ENCODE results near the gene EML5.

DNA sequence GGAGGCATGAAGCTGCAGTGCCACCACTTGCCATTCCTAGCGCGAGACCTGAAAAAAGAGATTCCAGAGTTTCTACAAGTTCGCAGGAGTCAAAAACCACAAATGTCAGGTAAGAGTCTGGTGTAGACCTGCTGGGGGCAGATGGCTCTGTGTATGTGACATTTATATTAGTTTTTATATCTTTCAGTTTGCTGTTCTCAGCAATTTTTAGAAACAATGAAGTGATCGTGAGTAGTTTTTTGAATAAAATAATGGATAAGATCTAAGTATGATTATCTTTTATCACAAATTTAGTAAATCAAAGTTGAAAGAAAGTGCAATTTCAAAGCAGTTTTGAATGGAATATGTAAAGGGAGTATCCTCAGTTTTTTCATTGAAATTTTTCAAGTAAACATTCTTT, 220.6 kb downstream of the EML5 start:
- TF ChIP-seq, protein P1, sequence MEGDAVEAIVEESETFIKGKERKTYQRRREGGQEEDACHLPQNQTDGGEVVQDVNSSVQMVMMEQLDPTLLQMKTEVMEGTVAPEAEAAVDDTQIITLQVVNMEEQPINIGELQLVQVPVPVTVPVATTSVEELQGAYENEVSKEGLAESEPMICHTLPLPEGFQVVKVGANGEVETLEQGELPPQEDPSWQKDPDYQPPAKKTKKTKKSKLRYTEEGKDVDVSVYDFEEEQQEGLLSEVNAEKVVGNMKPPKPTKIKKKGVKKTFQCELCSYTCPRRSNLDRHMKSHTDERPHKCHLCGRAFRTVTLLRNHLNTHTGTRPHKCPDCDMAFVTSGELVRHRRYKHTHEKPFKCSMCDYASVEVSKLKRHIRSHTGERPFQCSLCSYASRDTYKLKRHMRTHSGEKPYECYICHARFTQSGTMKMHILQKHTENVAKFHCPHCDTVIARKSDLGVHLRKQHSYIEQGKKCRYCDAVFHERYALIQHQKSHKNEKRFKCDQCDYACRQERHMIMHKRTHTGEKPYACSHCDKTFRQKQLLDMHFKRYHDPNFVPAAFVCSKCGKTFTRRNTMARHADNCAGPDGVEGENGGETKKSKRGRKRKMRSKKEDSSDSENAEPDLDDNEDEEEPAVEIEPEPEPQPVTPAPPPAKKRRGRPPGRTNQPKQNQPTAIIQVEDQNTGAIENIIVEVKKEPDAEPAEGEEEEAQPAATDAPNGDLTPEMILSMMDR (IDR thresholded peaks at IDR 0.05 in 2 of 3, conservative IDR thresholded peaks at IDR 0.05 in 1 of 3; ENCODE audit: borderline replicate concordance in 1 of 3, insufficient read depth in 1 of 3, low read depth in 2 of 3, low read length in 2 of 3) = no peak
- TF ChIP-seq EZH2 (IDR thresholded peaks at IDR 0.05) (no peak), POLR2A (IDR thresholded peaks at IDR 0.05; ENCODE audit: borderline replicate concordance, extremely low read depth, insufficient read depth, insufficient read length) (no peak), YY1 (IDR thresholded peaks at IDR 0.05; ENCODE audit: extremely low read depth, insufficient replicate concordance, low read depth, low read length) (no peak), JUND (IDR thresholded peaks at IDR 0.05) (no peak), EGR1 (IDR thresholded peaks at IDR 0.05; ENCODE audit: low read depth) (no peak), MAX (IDR thresholded peaks at IDR 0.05) (no peak), SP1 (IDR thresholded peaks at IDR 0.05; ENCODE audit: low read depth) (no peak), EZH2phosphoT487 (IDR thresholded peaks at IDR 0.05; ENCODE audit: borderline replicate concordance) (no peak)
